HCT116 (cell line): Measurements from ENCODE around the gene IGF2BP3. TPM values are rescaled to one million over a fixed set of nuclear protein-coding genes. Genes with fewer than 3 reads are reported as not detected.

Source experiments
- ATAC-seq: fragments of 200-7000 bp; cut with Tn5 transposase; 2 replicates; pipeline ENCODE4 v1.9.1; 2020; ENCODE audit warnings: mild to moderate bottlenecking, moderate library complexity
- BruUV-seq: library from RNA; stranded (reverse); fragments of 400-500 nt; replicated peaks from 2 replicates; lab custom pipeline; 2021; lab: Mats Ljungman, UMichigan
- CTCF ChIA-PET: fragments of 300-600 bp; sonication (Branson Sonifier 250); formaldehyde crosslinking; loops from one replicate; lab custom pipeline; 2021; ENCODE audit warnings: antibody characterized with exemption; lab: Charles Lee
- POLR2A ChIA-PET: fragments of 300-600, 350-600 bp; sonication (Branson Sonifier 250); formaldehyde crosslinking; loops from one replicate; lab custom pipeline; 2021; ENCODE audit warnings: antibody characterized with exemption; lab: Charles Lee
- RAD21 ChIA-PET, 2 experiments: fragments of 300-600 bp; sonication (Branson Sonifier 250); formaldehyde crosslinking; loops; one replicate each; lab custom pipeline; 2023; ENCODE audit warnings: low total read pairs in 2 of 2; ENCODE audit not compliant: uncharacterized antibody in 2 of 2, unreplicated experiment in 2 of 2, low non-redundant PET in 1 of 2; lab: Charles Lee
- DNase-seq: peaks from one replicate; pipeline ENCODE4 v3.0.0-alpha.2; 2010; ENCODE audit warnings: low read depth, low spot score
- H2AFZ ChIP-seq: fragments of 200-600 bp; shearing (Covaris generic), sonication (generic); 2 replicates; pipeline ENCODE4 v1.6.1; 2017; ENCODE audit warnings: low read depth, mixed run types, mixed read lengths, antibody characterized with exemption, low read length; ENCODE audit not compliant: poor library complexity, severe bottlenecking
- H3K27ac ChIP-seq: 2 replicates; pipeline ENCODE4 v1.5.1; 2012; ENCODE audit warnings: low read depth, low read length
- H3K27me3 ChIP-seq: fragments of 200-600 bp; sonication (generic); 2 replicates; pipeline ENCODE4 v1.6.1; 2016; ENCODE audit warnings: mixed run types, low read length, mixed read lengths; ENCODE audit not compliant: insufficient read depth
- H3K36me3 ChIP-seq, 2 experiments: fragments of 200-500 bp in 1 of 2; fragments of 200-600 bp in 1 of 2; sonication (Bioruptor generic) in 1 of 2; sonication (generic) in 1 of 2; 2 replicates each; pipeline versions ENCODE4 v1.5.1 to v1.6.1; 2014 to 2016; ENCODE audit warnings: low read length in 2 of 2, inconsistent platforms in 1 of 2, mixed read lengths in 1 of 2, mixed run types in 1 of 2; ENCODE audit not compliant: insufficient read depth in 2 of 2, control insufficient read depth in 1 of 2
- H3K4me1 ChIP-seq, 2 experiments: fragments of 200-600 bp in 1 of 2; sonication (generic) in 1 of 2; 2 replicates each; pipeline versions ENCODE4 v1.5.1 to v1.6.1; 2012 to 2017; ENCODE audit warnings: low read length in 2 of 2, inconsistent platforms in 1 of 2, mild to moderate bottlenecking in 1 of 2, mixed read lengths in 1 of 2, mixed run types in 1 of 2, moderate library complexity in 1 of 2; ENCODE audit not compliant: insufficient read depth in 2 of 2, control insufficient read depth in 1 of 2
- H3K4me2 ChIP-seq: fragments of 200-600 bp; sonication (generic); 2 replicates; pipeline ENCODE4 v1.6.1; 2017; ENCODE audit warnings: mixed run types, low read length, mixed read lengths
- H3K4me3 ChIP-seq, 2 experiments: fragments of 200-600 bp in 1 of 2; sonication (generic) in 1 of 2; replicated peaks in 1 of 2; 2 replicates each; pipeline ENCODE4 v1.5.1; 2011 to 2016; ENCODE audit warnings: low read length in 2 of 2, control low read depth in 1 of 2, low read depth in 1 of 2, mild to moderate bottlenecking in 1 of 2, mixed read lengths in 1 of 2, mixed run types in 1 of 2
- H3K79me2 ChIP-seq: fragments of 200-600 bp; sonication (generic); 2 replicates; pipeline ENCODE4 v1.6.1; 2017; ENCODE audit warnings: mild to moderate bottlenecking, mixed run types, low read length, moderate library complexity, mixed read lengths; ENCODE audit not compliant: insufficient read depth
- H3K9ac ChIP-seq: fragments of 200-600 bp; sonication (generic); 2 replicates; pipeline ENCODE4 v1.6.1; 2016; ENCODE audit warnings: low read length, mixed read lengths
- H3K9me2 ChIP-seq: fragments of 200-600 bp; sonication (generic), shearing (Covaris generic); 2 replicates; pipeline ENCODE4 v1.6.1; 2017; ENCODE audit warnings: mixed run types, mild to moderate bottlenecking, moderate library complexity; ENCODE audit not compliant: insufficient read depth
- H3K9me3 ChIP-seq, 2 experiments: fragments of 200-500 bp in 1 of 2; fragments of 200-600 bp in 1 of 2; sonication (Bioruptor generic) in 1 of 2; sonication (generic) in 1 of 2; 2 replicates each; pipeline ENCODE4 v1.6.1; 2014 to 2017; ENCODE audit warnings: low read length in 2 of 2, mixed read lengths in 2 of 2, inconsistent platforms in 1 of 2, low read depth in 1 of 2, mild to moderate bottlenecking in 1 of 2, mixed run types in 1 of 2, moderate library complexity in 1 of 2; ENCODE audit not compliant: control insufficient read depth in 1 of 2, insufficient read depth in 1 of 2
- H4K20me1 ChIP-seq: fragments of 200-600 bp; sonication (generic), shearing (Covaris generic); 2 replicates; pipeline ENCODE4 v1.6.1; 2017; ENCODE audit warnings: mixed run types, mild to moderate bottlenecking, moderate library complexity; ENCODE audit not compliant: insufficient read depth
- ATF3 ChIP-seq: IDR thresholded peaks from 2 replicates; pipeline ENCODE4 v1.6.1; 2012
- CTCF ChIP-seq, 3 experiments: fragments of 200-600 bp in 1 of 3; sonication (generic) in 1 of 3; IDR thresholded peaks in 2 of 3; conservative IDR thresholded peaks in 1 of 3; 2 replicates each; pipeline ENCODE4 v1.5.1; 2012 to 2017; ENCODE audit warnings: low read depth in 2 of 3, low read length in 2 of 3, antibody characterized with exemption in 1 of 3, borderline replicate concordance in 1 of 3, control low read depth in 1 of 3, mild to moderate bottlenecking in 1 of 3, mixed read lengths in 1 of 3, mixed run types in 1 of 3, moderate library complexity in 1 of 3; ENCODE audit not compliant: insufficient read depth in 1 of 3
- EZH2 ChIP-seq: fragments of 200-600 bp; sonication (generic); IDR thresholded peaks from 2 replicates; pipeline ENCODE4 v1.6.1; 2017; ENCODE audit warnings: antibody characterized with exemption, mixed run types
- JUND ChIP-seq: IDR thresholded peaks from 2 replicates; pipeline ENCODE4 v1.6.1; 2012
- MAX ChIP-seq: IDR thresholded peaks from 2 replicates; pipeline ENCODE4 v1.6.1; 2012
- POLR2AphosphoS5 ChIP-seq: IDR thresholded peaks from 2 replicates; pipeline ENCODE4 v1.6.1; 2011; ENCODE audit warnings: mild to moderate bottlenecking, low read depth, low read length, moderate library complexity
- RAD21 ChIP-seq: IDR thresholded peaks from 2 replicates; pipeline ENCODE4 v1.6.1; 2012; ENCODE audit warnings: low read depth, mild to moderate bottlenecking
- REST ChIP-seq: IDR thresholded peaks from 2 replicates; pipeline ENCODE4 v1.6.1; 2012; ENCODE audit warnings: low read depth
- TCF7L2 ChIP-seq: IDR thresholded peaks from 2 replicates; pipeline ENCODE4 v1.7.0; 2011; ENCODE audit warnings: borderline replicate concordance, inconsistent platforms; ENCODE audit not compliant: insufficient read depth, insufficient read length; ENCODE audit errors: extremely low read depth
- ZFX ChIP-seq: fragments of 450-650 bp; IDR thresholded peaks from 2 replicates; pipeline ENCODE4 v1.6.1; 2017
- intact Hi-C: fragments of 100-400 bp; cut with micrococcal nuclease; formaldehyde crosslinking; loops from 2 replicates; pipeline ENCODE4 v1.10.0; 2022
- total RNA-seq: library from RNA; stranded (reverse); gene quantifications from one replicate; pipeline ENCODE4 v1.2.1, GENCODE V29; 2021; ENCODE audit not compliant: unreplicated experiment

The IGF2BP3 gene
- total RNA-seq, 1 experiment from 2014 or later, result 79.1 TPM

GRCh38 chr7:23291957-23292560, 178.2 kb downstream of the IGF2BP3 start:
- DNase-seq (no peak), ATAC-seq (no peak)
- no peaks in the 10 kb centered on the region for H3K79me2 ChIP-seq
- H3K36me3 ChIP-seq, result no peaks in the 10 kb centered on the region
- no peak overlapping the region for H3K27ac ChIP-seq
- CTCF ChIA-PET, result no interaction called here
- H2AFZ ChIP-seq, result peak overlapping the region; percentile 41
- no peaks in the 10 kb centered on the region for H4K20me1 ChIP-seq
- H3K4me3 ChIP-seq, result no peak overlapping the region
- POLR2A ChIA-PET, result no interaction called here
- peaks cover 4 to 31% of the 10 kb centered on the region in 2 experiments; a peak in 3 of 4 replicates for H3K4me1 ChIP-seq
- no TSS peak for BruUV-seq
- H3K9me2 ChIP-seq, result no peaks in the 10 kb centered on the region
- H3K4me2 ChIP-seq, result no peak overlapping the region
- H3K9ac ChIP-seq, result no peak overlapping the region
- H3K9me3 ChIP-seq, result no peaks in the 10 kb centered on the region
- RAD21 ChIA-PET, result no interaction called here
- no peak for TF ChIP-seq TCF7L2
- intact Hi-C loops, result no loop called here
- H3K27me3 ChIP-seq, result no peaks in the 10 kb centered on the region

- no peak overlapping the region for H3K9ac ChIP-seq
- no peak overlapping the region for H3K27ac ChIP-seq
- BruUV-seq, result no TSS peak
- ChIA-PET CTCF (no interaction called here), POLR2A (no interaction called here)
- H3K4me3 ChIP-seq, result no peak overlapping the region
- H2AFZ ChIP-seq, result no peak overlapping the region
- no peaks in the 10 kb centered on the region for H3K36me3 ChIP-seq
- H3K79me2 ChIP-seq, result no peaks in the 10 kb centered on the region
- H3K9me3 ChIP-seq, result no peaks in the 10 kb centered on the region
- no peak overlapping the region for H3K4me2 ChIP-seq
- no peaks in the 10 kb centered on the region for H3K27me3 ChIP-seq
- TF ChIP-seq EZH2, result no peak
- TF ChIP-seq RAD21, result no peak
- no peak for TF ChIP-seq REST
- TF ChIP-seq POLR2AphosphoS5, result no peak
- TF ChIP-seq MAX, result no peak
- TF ChIP-seq CTCF (IDR thresholded peaks at IDR 0.05 in 2 of 3, conservative IDR thresholded peaks at IDR 0.05 in 1 of 3; ENCODE audit: borderline replicate concordance in 1 of 3, insufficient read depth in 1 of 3, low read depth in 2 of 3, low read length in 2 of 3), result no peak
- no peak for TF ChIP-seq JUND
- no peak for TF ChIP-seq ZFX
- no peak for TF ChIP-seq ATF3
- TF ChIP-seq, all 23 proteins: peak for 0
- ATAC-seq, result no peak
- no peaks in the 10 kb centered on the region for H4K20me1 ChIP-seq
- intact Hi-C loops, result no loop called here
- H3K4me1 ChIP-seq, result peaks cover 4 to 31% of the 10 kb centered on the region in 2 experiments; a peak in 3 of 4 replicates
- no peaks in the 10 kb centered on the region for H3K9me2 ChIP-seq
- DNase-seq, result no peak
- RAD21 ChIA-PET, result no interaction called here
These were observed 179.3 kb downstream of the IGF2BP3 start for GRCh38 chr7:23290993-23291392.
